CD14-positive monocyte (primary cell): ENCODE measurements around the gene CNPY3. TPM values are rescaled to one million over a fixed set of nuclear protein-coding genes. Genes with fewer than 3 reads are reported as not detected.

Source experiments
- DNase-seq, 3 donors: peaks; one replicate each; pipeline ENCODE4 v3.0.0-alpha.2; 2011 to 2022
- H2AFZ ChIP-seq: 2 replicates; pipeline ENCODE4 v1.6.0; 2012; ENCODE audit warnings: mild to moderate bottlenecking, low read depth, low read length, inconsistent platforms; ENCODE audit not compliant: insufficient read depth, poor library complexity, severe bottlenecking
- H3K27ac ChIP-seq, 2 donors: 1 replicate in 1 of 2; 2 replicates in 1 of 2; pipeline ENCODE4 v1.5.1; 2012 to 2013; ENCODE audit warnings: low read length in 2 of 2, control low read depth in 1 of 2, inconsistent platforms in 1 of 2, low read depth in 1 of 2, mild to moderate bottlenecking in 1 of 2
- H3K27me3 ChIP-seq, 2 donors: one replicate each; pipeline versions ENCODE4 v1.6.0 to v1.6.1; 2011 to 2013; ENCODE audit warnings: low read length in 2 of 2; ENCODE audit not compliant: control insufficient read depth in 2 of 2, insufficient read depth in 2 of 2
- H3K36me3 ChIP-seq, 2 donors: replicated peaks in 1 of 2; 1 replicate in 1 of 2; 2 replicates in 1 of 2; pipeline versions ENCODE4 v1.5.1 to v1.6.1; 2012 to 2013; ENCODE audit warnings: low read length in 2 of 2, control low read depth in 1 of 2, inconsistent platforms in 1 of 2, mild to moderate bottlenecking in 1 of 2; ENCODE audit not compliant: insufficient read depth in 2 of 2, control insufficient read depth in 1 of 2
- H3K4me1 ChIP-seq, 2 donors: 1 replicate in 1 of 2; 2 replicates in 1 of 2; pipeline versions ENCODE4 v1.5.1 to v1.6.1; 2012 to 2013; ENCODE audit warnings: low read length in 2 of 2, control low read depth in 1 of 2, inconsistent platforms in 1 of 2, mild to moderate bottlenecking in 1 of 2, moderate library complexity in 1 of 2; ENCODE audit not compliant: insufficient read depth in 2 of 2, control insufficient read depth in 1 of 2
- H3K4me2 ChIP-seq: replicated peaks from 2 replicates; pipeline ENCODE3; 2012; ENCODE audit warnings: low read length, moderate library complexity, mild to moderate bottlenecking; ENCODE audit not compliant: poor library complexity, severe bottlenecking; ENCODE audit errors: extremely low read depth
- H3K4me3 ChIP-seq, 3 experiments: fragments of 200-600 bp in 1 of 3; sonication (generic) in 1 of 3; replicated peaks in 1 of 3; 1 replicate in 2 of 3; 2 replicates in 1 of 3; pipeline ENCODE4 v1.5.1; 2011 to 2013; ENCODE audit warnings: low read length in 3 of 3, mild to moderate bottlenecking in 3 of 3, control low read depth in 2 of 3, low read depth in 2 of 3, inconsistent platforms in 1 of 3, moderate library complexity in 1 of 3
- H3K79me2 ChIP-seq: 2 replicates; pipeline ENCODE4 v1.6.0; 2012; ENCODE audit warnings: mild to moderate bottlenecking, control low read depth, inconsistent platforms, low read length, moderate library complexity; ENCODE audit not compliant: insufficient read depth
- H3K9ac ChIP-seq: 2 replicates; pipeline ENCODE4 v1.6.0; 2017; ENCODE audit warnings: low read length, mild to moderate bottlenecking; ENCODE audit not compliant: insufficient read depth, poor library complexity, severe bottlenecking
- H3K9me3 ChIP-seq, 2 donors: replicated peaks in 1 of 2; 1 replicate in 1 of 2; 2 replicates in 1 of 2; pipeline versions ENCODE4 v1.5.1 to v1.6.1; 2012 to 2013; ENCODE audit warnings: low read length in 2 of 2, control low read depth in 1 of 2; ENCODE audit not compliant: control insufficient read depth in 1 of 2, insufficient read depth in 1 of 2
- H4K20me1 ChIP-seq: 2 replicates; pipeline ENCODE4 v1.6.0; 2012; ENCODE audit warnings: mild to moderate bottlenecking, low read length, control low read depth, moderate library complexity; ENCODE audit not compliant: insufficient read depth
- H3K27ac Mint-ChIP-seq, 7 donors: one replicate each; pipeline ENCODE4 v1.8.0; 2020; ENCODE audit warnings: mild to moderate bottlenecking in 7 of 7, mixed read lengths in 7 of 7, moderate library complexity in 6 of 7, inconsistent platforms in 2 of 7
- H3K27me3 Mint-ChIP-seq, 3 donors: one replicate each; pipeline ENCODE4 v1.8.0; 2021 to 2022; ENCODE audit warnings: low read depth in 3 of 3, mild to moderate bottlenecking in 3 of 3, mixed read lengths in 3 of 3, moderate library complexity in 3 of 3, inconsistent platforms in 1 of 3
- H3K36me3 Mint-ChIP-seq, 2 donors: one replicate each; pipeline ENCODE4 v1.8.0; 2020; ENCODE audit warnings: mixed read lengths in 2 of 2, inconsistent platforms in 1 of 2, mild to moderate bottlenecking in 1 of 2
- H3K4me1 Mint-ChIP-seq: one replicate; pipeline ENCODE4 v1.8.0; 2020; ENCODE audit warnings: mild to moderate bottlenecking, mixed read lengths
- H3K4me3 Mint-ChIP-seq, 2 donors: one replicate each; pipeline ENCODE4 v1.8.0; 2020; ENCODE audit warnings: mild to moderate bottlenecking in 2 of 2, mixed read lengths in 2 of 2, moderate library complexity in 1 of 2
- H3K9me3 Mint-ChIP-seq, 7 donors: one replicate each; pipeline ENCODE4 v1.8.0; 2020 to 2022; ENCODE audit warnings: mixed read lengths in 7 of 7, mild to moderate bottlenecking in 6 of 7, moderate library complexity in 6 of 7, inconsistent platforms in 2 of 7
- CTCF ChIP-seq: fragments of 200-600 bp; IDR thresholded peaks from one replicate; pipeline ENCODE4 v1.8.0; 2022; ENCODE audit warnings: antibody characterized with exemption, mild to moderate bottlenecking
- WGBS: methylation state at CpG from one replicate; pipeline ENCODE4 v1.1.5; 2013; ENCODE audit warnings: missing lambda C conversion rate; ENCODE audit not compliant: insufficient coverage; 5-methylcytosine and 5-hydroxymethylcytosine counted together
- intact Hi-C, 2 donors: fragments of 100-400 bp; cut with micrococcal nuclease; formaldehyde crosslinking; loops; one replicate each; pipeline versions ENCODE4 v1.15.0 to v1.15.1; 2023
- polyA plus RNA-seq, 3 donors: library from polyadenylated mRNA; depleted of rRNA in 1 of 3; unstranded in 2 of 3; stranded (reverse) in 1 of 3; fragments of 300-500 nt in 2 of 3; fragments of >200 nt in 1 of 3; fragmentation: Illumina TruSeq in 2 of 3; gene quantifications; 1 replicate in 2 of 3; 2 replicates in 1 of 3; pipeline ENCODE4 v1.2.3, GENCODE V29; 2012 to 2021

Gene CNPY3
- polyA plus RNA-seq, 3 donors: 237 to 295 (median 262) TPM

DNA sequence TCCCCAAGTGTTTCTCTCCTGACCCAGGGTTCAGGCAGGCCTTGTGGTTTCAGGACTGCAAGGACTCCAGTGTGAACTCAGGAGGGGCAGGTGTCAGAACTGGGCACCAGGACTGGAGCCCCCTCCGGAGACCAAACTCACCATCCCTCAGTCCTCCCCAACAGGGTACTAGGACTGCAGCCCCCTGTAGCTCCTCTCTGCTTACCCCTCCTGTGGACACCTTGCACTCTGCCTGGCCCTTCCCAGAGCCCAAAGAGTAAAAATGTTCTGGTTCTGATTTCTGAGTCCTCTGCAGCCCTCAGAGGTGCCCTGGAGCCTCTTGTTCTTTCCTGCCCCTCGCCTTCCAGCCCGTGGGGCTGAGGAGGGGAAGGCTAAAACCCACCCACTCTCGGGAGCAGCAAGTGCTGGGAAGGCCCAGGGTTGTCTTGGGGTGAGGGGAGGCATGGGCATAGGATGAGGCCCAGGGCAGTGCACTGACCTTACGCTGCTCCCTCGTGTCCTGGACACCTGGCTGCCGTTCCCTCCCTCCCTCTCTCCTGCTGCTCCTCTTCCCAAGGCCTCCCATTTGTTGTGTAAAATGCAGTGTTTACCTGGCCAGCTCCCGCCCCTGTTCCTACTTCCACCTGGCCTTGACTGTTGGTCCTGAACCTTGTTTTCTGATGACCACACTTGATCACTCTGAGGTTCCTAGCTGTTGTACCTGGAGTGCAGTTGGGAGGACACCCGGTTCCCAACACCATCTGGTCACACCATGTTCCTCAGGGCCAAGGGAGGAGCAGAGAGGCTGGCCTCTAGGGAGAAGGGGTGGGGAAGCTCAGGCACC lies 9.9 kb downstream of the CNPY3 start:
- DNase-seq: no peak
- H3K4me3 Mint-ChIP-seq: no peak overlapping the region
- Histone ChIP-seq H4K20me1 (peaks cover 96% of the 10 kb centered on the region), H3K79me2 (peaks cover 53% of the 10 kb centered on the region), H3K9ac (no peak overlapping the region), H2AFZ (no peak overlapping the region), H3K4me1 (peaks cover 14% of the 10 kb centered on the region in 2 donors), H3K4me3 (no peak overlapping the region), H3K4me2 (no peak overlapping the region), H3K36me3 (peaks cover 92 to 100% of the 10 kb centered on the region in 2 donors), H3K27me3 (no peaks in the 10 kb centered on the region), H3K9me3 (no peaks in the 10 kb centered on the region), H3K27ac (peak overlapping the region in 1 of 2 donors; percentile 41)
- peaks cover 0 to 2% (median 1%) of the 10 kb centered on the region in 3 donors for H3K27me3 Mint-ChIP-seq
- intact Hi-C loops: loop anchor here (5.0 kb wide), 2 partner anchors 37 to 38 kb away; partner anchors contain the start of gene PEX6 (in 1 of the 2)
- H3K36me3 Mint-ChIP-seq: peaks cover 85 to 93% of the 10 kb centered on the region in 2 donors
- H3K27ac Mint-ChIP-seq: peak overlapping the region in 6 of 7 donors; percentile 2 to 82 (median 53)
- 94% methylated on average over 5 of the region's 9 CpGs for WGBS
- H3K9me3 Mint-ChIP-seq: no peaks in the 10 kb centered on the region
- no peak for TF ChIP-seq CTCF
- peaks cover 15% of the 10 kb centered on the region for H3K4me1 Mint-ChIP-seq

DNA sequence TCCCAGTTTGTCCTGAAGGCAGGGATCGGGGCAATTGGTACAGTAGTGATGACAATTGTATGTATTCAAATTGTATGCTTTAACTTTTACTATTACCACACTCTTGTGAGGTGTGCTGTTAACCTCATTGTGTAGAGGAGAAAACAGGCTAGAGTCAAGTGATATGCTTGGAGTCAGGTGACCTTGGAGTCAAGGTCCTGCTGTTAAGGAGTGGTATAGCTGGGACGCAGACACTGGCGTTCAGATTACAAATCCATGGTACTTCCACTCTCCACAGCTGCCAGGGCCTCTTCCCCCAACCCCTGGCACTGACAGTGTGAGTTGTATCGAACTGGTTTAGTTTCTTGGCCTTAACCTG lies 10.5 kb downstream of the CNPY3 start:
- no peak overlapping the region for H3K4me3 ChIP-seq
- H3K9me3 Mint-ChIP-seq: no peaks in the 10 kb centered on the region
- peaks cover 83 to 93% of the 10 kb centered on the region in 2 donors for H3K36me3 Mint-ChIP-seq
- intact Hi-C loops: loop anchor here (5.0 kb wide), 2 partner anchors 37 to 38 kb away; partner anchors contain the start of gene PEX6 (in 1 of the 2)
- no peak overlapping the region for H3K4me3 Mint-ChIP-seq
- H4K20me1 ChIP-seq: peaks cover 91% of the 10 kb centered on the region
- H3K9ac ChIP-seq: no peak overlapping the region
- no peak for DNase-seq
- H3K27me3 ChIP-seq: no peaks in the 10 kb centered on the region
- peak overlapping the region in 1 of 2 donors; percentile 41 for H3K27ac ChIP-seq
- no peaks in the 10 kb centered on the region for H3K9me3 ChIP-seq
- H3K36me3 ChIP-seq: peaks cover 86 to 100% of the 10 kb centered on the region in 2 donors
- peaks cover 9% of the 10 kb centered on the region for H3K4me1 Mint-ChIP-seq
- no peak overlapping the region for H2AFZ ChIP-seq
- no CpG with 5 or more reads among the region's 4 CpGs for WGBS
- peaks cover 47% of the 10 kb centered on the region for H3K79me2 ChIP-seq
- TF ChIP-seq CTCF: no peak
- H3K27me3 Mint-ChIP-seq: peaks cover 0 to 2% (median 1%) of the 10 kb centered on the region in 3 donors
- peak overlapping the region in 2 of 7 donors; percentile 48 to 66 for H3K27ac Mint-ChIP-seq
- H3K4me2 ChIP-seq: no peak overlapping the region
- H3K4me1 ChIP-seq: peaks cover 8% of the 10 kb centered on the region in 2 donors
